CD14-positive monocyte (primary cell): Measurements from ENCODE around the gene ITPK1. TPM values are rescaled to one million over a fixed set of nuclear protein-coding genes. Genes with fewer than 3 reads are reported as not detected.

ENCODE experiments used
- DNase-seq, 3 donors: peaks; one replicate each; pipeline ENCODE4 v3.0.0-alpha.2; 2011 to 2022
- H2AFZ ChIP-seq: 2 replicates; pipeline ENCODE4 v1.6.0; 2012; ENCODE audit warnings: mild to moderate bottlenecking, low read depth, low read length, inconsistent platforms; ENCODE audit not compliant: insufficient read depth, poor library complexity, severe bottlenecking
- H3K27ac ChIP-seq, 2 donors: 1 replicate in 1 of 2; 2 replicates in 1 of 2; pipeline ENCODE4 v1.5.1; 2012 to 2013; ENCODE audit warnings: low read length in 2 of 2, control low read depth in 1 of 2, inconsistent platforms in 1 of 2, low read depth in 1 of 2, mild to moderate bottlenecking in 1 of 2
- H3K27me3 ChIP-seq, 2 donors: one replicate each; pipeline versions ENCODE4 v1.6.0 to v1.6.1; 2011 to 2013; ENCODE audit warnings: low read length in 2 of 2; ENCODE audit not compliant: control insufficient read depth in 2 of 2, insufficient read depth in 2 of 2
- H3K36me3 ChIP-seq, 2 donors: replicated peaks in 1 of 2; 1 replicate in 1 of 2; 2 replicates in 1 of 2; pipeline versions ENCODE4 v1.5.1 to v1.6.1; 2012 to 2013; ENCODE audit warnings: low read length in 2 of 2, control low read depth in 1 of 2, inconsistent platforms in 1 of 2, mild to moderate bottlenecking in 1 of 2; ENCODE audit not compliant: insufficient read depth in 2 of 2, control insufficient read depth in 1 of 2
- H3K4me1 ChIP-seq, 2 donors: 1 replicate in 1 of 2; 2 replicates in 1 of 2; pipeline versions ENCODE4 v1.5.1 to v1.6.1; 2012 to 2013; ENCODE audit warnings: low read length in 2 of 2, control low read depth in 1 of 2, inconsistent platforms in 1 of 2, mild to moderate bottlenecking in 1 of 2, moderate library complexity in 1 of 2; ENCODE audit not compliant: insufficient read depth in 2 of 2, control insufficient read depth in 1 of 2
- H3K4me2 ChIP-seq: replicated peaks from 2 replicates; pipeline ENCODE3; 2012; ENCODE audit warnings: low read length, moderate library complexity, mild to moderate bottlenecking; ENCODE audit not compliant: poor library complexity, severe bottlenecking; ENCODE audit errors: extremely low read depth
- H3K4me3 ChIP-seq, 3 experiments: fragments of 200-600 bp in 1 of 3; sonication (generic) in 1 of 3; replicated peaks in 1 of 3; 1 replicate in 2 of 3; 2 replicates in 1 of 3; pipeline ENCODE4 v1.5.1; 2011 to 2013; ENCODE audit warnings: low read length in 3 of 3, mild to moderate bottlenecking in 3 of 3, control low read depth in 2 of 3, low read depth in 2 of 3, inconsistent platforms in 1 of 3, moderate library complexity in 1 of 3
- H3K79me2 ChIP-seq: 2 replicates; pipeline ENCODE4 v1.6.0; 2012; ENCODE audit warnings: mild to moderate bottlenecking, control low read depth, inconsistent platforms, low read length, moderate library complexity; ENCODE audit not compliant: insufficient read depth
- H3K9ac ChIP-seq: 2 replicates; pipeline ENCODE4 v1.6.0; 2017; ENCODE audit warnings: low read length, mild to moderate bottlenecking; ENCODE audit not compliant: insufficient read depth, poor library complexity, severe bottlenecking
- H3K9me3 ChIP-seq, 2 donors: replicated peaks in 1 of 2; 1 replicate in 1 of 2; 2 replicates in 1 of 2; pipeline versions ENCODE4 v1.5.1 to v1.6.1; 2012 to 2013; ENCODE audit warnings: low read length in 2 of 2, control low read depth in 1 of 2; ENCODE audit not compliant: control insufficient read depth in 1 of 2, insufficient read depth in 1 of 2
- H4K20me1 ChIP-seq: 2 replicates; pipeline ENCODE4 v1.6.0; 2012; ENCODE audit warnings: mild to moderate bottlenecking, low read length, control low read depth, moderate library complexity; ENCODE audit not compliant: insufficient read depth
- H3K27ac Mint-ChIP-seq, 7 donors: one replicate each; pipeline ENCODE4 v1.8.0; 2020; ENCODE audit warnings: mild to moderate bottlenecking in 7 of 7, mixed read lengths in 7 of 7, moderate library complexity in 6 of 7, inconsistent platforms in 2 of 7
- H3K27me3 Mint-ChIP-seq, 3 donors: one replicate each; pipeline ENCODE4 v1.8.0; 2021 to 2022; ENCODE audit warnings: low read depth in 3 of 3, mild to moderate bottlenecking in 3 of 3, mixed read lengths in 3 of 3, moderate library complexity in 3 of 3, inconsistent platforms in 1 of 3
- H3K36me3 Mint-ChIP-seq, 2 donors: one replicate each; pipeline ENCODE4 v1.8.0; 2020; ENCODE audit warnings: mixed read lengths in 2 of 2, inconsistent platforms in 1 of 2, mild to moderate bottlenecking in 1 of 2
- H3K4me1 Mint-ChIP-seq: one replicate; pipeline ENCODE4 v1.8.0; 2020; ENCODE audit warnings: mild to moderate bottlenecking, mixed read lengths
- H3K4me3 Mint-ChIP-seq, 2 donors: one replicate each; pipeline ENCODE4 v1.8.0; 2020; ENCODE audit warnings: mild to moderate bottlenecking in 2 of 2, mixed read lengths in 2 of 2, moderate library complexity in 1 of 2
- H3K9me3 Mint-ChIP-seq, 7 donors: one replicate each; pipeline ENCODE4 v1.8.0; 2020 to 2022; ENCODE audit warnings: mixed read lengths in 7 of 7, mild to moderate bottlenecking in 6 of 7, moderate library complexity in 6 of 7, inconsistent platforms in 2 of 7
- CTCF ChIP-seq: fragments of 200-600 bp; IDR thresholded peaks from one replicate; pipeline ENCODE4 v1.8.0; 2022; ENCODE audit warnings: antibody characterized with exemption, mild to moderate bottlenecking
- WGBS: methylation state at CpG from one replicate; pipeline ENCODE4 v1.1.5; 2013; ENCODE audit warnings: missing lambda C conversion rate; ENCODE audit not compliant: insufficient coverage; 5-methylcytosine and 5-hydroxymethylcytosine counted together
- intact Hi-C, 2 donors: fragments of 100-400 bp; cut with micrococcal nuclease; formaldehyde crosslinking; loops; one replicate each; pipeline versions ENCODE4 v1.15.0 to v1.15.1; 2023
- polyA plus RNA-seq, 3 donors: library from polyadenylated mRNA; depleted of rRNA in 1 of 3; unstranded in 2 of 3; stranded (reverse) in 1 of 3; fragments of 300-500 nt in 2 of 3; fragments of >200 nt in 1 of 3; fragmentation: Illumina TruSeq in 2 of 3; gene quantifications; 1 replicate in 2 of 3; 2 replicates in 1 of 3; pipeline ENCODE4 v1.2.3, GENCODE V29; 2012 to 2021

Gene ITPK1
- polyA plus RNA-seq, 3 donors = 57.1 to 144 (median 63.0) TPM

- H2AFZ ChIP-seq = no peak overlapping the region
- H3K9ac ChIP-seq = peak overlapping the region; percentile 45
- H3K27ac ChIP-seq = peak overlapping the region; percentile 52 to 82
- no peaks in the 10 kb centered on the region for H3K9me3 ChIP-seq
- Mint-ChIP-seq H3K27me3 (no peaks in the 10 kb centered on the region), H3K9me3 (no peaks in the 10 kb centered on the region), H3K36me3 (peaks cover 34 to 62% of the 10 kb centered on the region in 2 donors), H3K4me1 (peaks cover 43% of the 10 kb centered on the region), H3K27ac (peak overlapping the region; percentile 43 to 96 (median 85)), H3K4me3 (peak overlapping the region in 1 of 2 donors; percentile 35)
- H3K4me3 ChIP-seq = no peak overlapping the region
- peak; percentile 58 to 82 (median 68) for DNase-seq
- H3K27me3 ChIP-seq = no peaks in the 10 kb centered on the region
- no peak overlapping the region for H3K4me2 ChIP-seq
- intact Hi-C loops = no loop called here
- H3K79me2 ChIP-seq = peaks cover 98% of the 10 kb centered on the region
- 58% methylated on average over 11 of the region's 15 CpGs for WGBS
- peaks cover 28 to 35% of the 10 kb centered on the region in 2 donors for H3K4me1 ChIP-seq
- H3K36me3 ChIP-seq = peaks cover 12 to 91% of the 10 kb centered on the region in 2 donors
- H4K20me1 ChIP-seq = peaks cover 100% of the 10 kb centered on the region
- TF ChIP-seq CTCF = no peak
These were observed 108.3 kb downstream of the ITPK1 start for GRCh38 chr14:93007225-93007997.

GRCh38 chr14:93006567-93007051 is 109.1 kb downstream of the ITPK1 start:
- peaks cover 100% of the 10 kb centered on the region for H4K20me1 ChIP-seq
- no peaks in the 10 kb centered on the region for H3K27me3 Mint-ChIP-seq
- no peak overlapping the region for H3K4me3 ChIP-seq
- intact Hi-C loops = no loop called here
- H3K4me3 Mint-ChIP-seq = no peak overlapping the region
- H3K9me3 ChIP-seq = no peaks in the 10 kb centered on the region
- H3K27me3 ChIP-seq = no peaks in the 10 kb centered on the region
- DNase-seq = no peak
- H3K4me2 ChIP-seq = no peak overlapping the region
- TF ChIP-seq CTCF = no peak
- H3K4me1 Mint-ChIP-seq = peaks cover 43% of the 10 kb centered on the region
- no peak overlapping the region for H2AFZ ChIP-seq
- H3K9ac ChIP-seq = no peak overlapping the region
- no peaks in the 10 kb centered on the region for H3K9me3 Mint-ChIP-seq
- H3K27ac ChIP-seq = peak overlapping the region in 1 of 2 donors; percentile 59
- peaks cover 28 to 61% of the 10 kb centered on the region in 2 donors for H3K36me3 Mint-ChIP-seq
- H3K79me2 ChIP-seq = peaks cover 98% of the 10 kb centered on the region
- 70% methylated on average over 6 of the region's 6 CpGs for WGBS
- H3K4me1 ChIP-seq = peaks cover 28 to 35% of the 10 kb centered on the region in 2 donors
- H3K36me3 ChIP-seq = peaks cover 11 to 90% of the 10 kb centered on the region in 2 donors
- H3K27ac Mint-ChIP-seq = peak overlapping the region in 3 of 7 donors; percentile 28 to 85 (median 81)
